Activated CD4-positive, alpha-beta T cell treated with anti-CD3 and anti-CD28 coated beads for 24 hours (primary cell): Measurements from ENCODE around the gene CDH23.
A peak's percentile ranks its signal among the peaks of the same experiment; 100 is the strongest.

Experiments
- DNase-seq, 2 donors: peaks; one replicate each; pipeline ENCODE4 v3.0.0-alpha.2; 2020; ENCODE audit warnings: low read depth in 2 of 2

Gene CDH23

GRCh38 chr10:71564194-71564820 is 167.6 kb downstream of the CDH23 start:
- DNase-seq: no peak

- no peak for DNase-seq
These were observed 168.7 kb downstream of the CDH23 start for GRCh38 chr10:71565284-71566000.

GRCh38 chr10:71567006-71567405 is 170.3 kb downstream of the CDH23 start:
- DNase-seq: no peak

GRCh38 chr10:71568896-71569492 is 172.3 kb downstream of the CDH23 start:
- DNase-seq: no peak

GRCh38 chr10:71569775-71570588 is 173.3 kb downstream of the CDH23 start:
- DNase-seq: peak; percentile 80

GRCh38 chr10:71571460-71572175 is 174.9 kb downstream of the CDH23 start:
- no peak for DNase-seq

GRCh38 chr10:71572962-71573361 is 176.2 kb downstream of the CDH23 start:
- DNase-seq: no peak

- DNase-seq: no peak
These were observed 177.1 kb downstream of the CDH23 start for GRCh38 chr10:71573562-71574518.

GRCh38 chr10:71575451-71575850 is 178.7 kb downstream of the CDH23 start:
- DNase-seq: no peak

GRCh38 chr10:71575934-71576801 is 179.4 kb downstream of the CDH23 start:
- DNase-seq: no peak

- no peak for DNase-seq
These were observed 180.1 kb downstream of the CDH23 start for GRCh38 chr10:71576842-71577241.

- DNase-seq: no peak
These were observed 180.6 kb downstream of the CDH23 start for GRCh38 chr10:71577345-71577744.

- DNase-seq: no peak
These were observed 181.3 kb downstream of the CDH23 start for GRCh38 chr10:71578069-71578468.

GRCh38 chr10:71579668-71580067 is 182.9 kb downstream of the CDH23 start:
- DNase-seq: no peak

- DNase-seq: no peak
These were observed 183.7 kb downstream of the CDH23 start for GRCh38 chr10:71580415-71580814.

GRCh38 chr10:71580926-71581325 is 184.2 kb downstream of the CDH23 start:
- no peak for DNase-seq

- no peak for DNase-seq
These were observed 184.7 kb downstream of the CDH23 start for GRCh38 chr10:71581376-71581775.

- DNase-seq: no peak
These were observed 185.3 kb downstream of the CDH23 start for GRCh38 chr10:71582019-71582418.
